GM12892 (cell line): ENCODE measurements around the gene TMEM270.

Experiments
- POLR2A ChIP-seq: IDR thresholded peaks from 2 replicates; pipeline ENCODE4 v1.6.1; 2011; ENCODE audit warnings: low read depth, low read length, control low read depth
- POLR2AphosphoS5 ChIP-seq: IDR thresholded peaks from 2 replicates; pipeline ENCODE4 v1.6.1; 2011; ENCODE audit warnings: low read depth, low read length, control low read depth

- TF ChIP-seq POLR2A: no peak
- TF ChIP-seq POLR2AphosphoS5: no peak
These were observed 8.2 kb downstream of the TMEM270 start for GRCh38 chr7:73869011-73869798.
